SK-N-MC (cell line): ENCODE data around the gene MBOAT7.

ENCODE experiments used
- EZH2 ChIP-seq: fragments of 200-600 bp; sonication (generic); IDR thresholded peaks from one replicate; pipeline ENCODE4 v1.6.1; 2017; ENCODE audit warnings: antibody characterized with exemption
- FOXP2 ChIP-seq: optimal IDR thresholded peaks from 2 replicates; pipeline ENCODE3; 2011; ENCODE audit warnings: mild to moderate bottlenecking, moderate library complexity; ENCODE audit not compliant: insufficient read depth; ENCODE audit errors: extremely low read length, control extremely low read depth
- POLR2AphosphoS5 ChIP-seq: IDR thresholded peaks from 2 replicates; pipeline ENCODE4 v1.6.1; 2012; ENCODE audit warnings: mild to moderate bottlenecking, low read depth, low read length, borderline replicate concordance

DNA sequence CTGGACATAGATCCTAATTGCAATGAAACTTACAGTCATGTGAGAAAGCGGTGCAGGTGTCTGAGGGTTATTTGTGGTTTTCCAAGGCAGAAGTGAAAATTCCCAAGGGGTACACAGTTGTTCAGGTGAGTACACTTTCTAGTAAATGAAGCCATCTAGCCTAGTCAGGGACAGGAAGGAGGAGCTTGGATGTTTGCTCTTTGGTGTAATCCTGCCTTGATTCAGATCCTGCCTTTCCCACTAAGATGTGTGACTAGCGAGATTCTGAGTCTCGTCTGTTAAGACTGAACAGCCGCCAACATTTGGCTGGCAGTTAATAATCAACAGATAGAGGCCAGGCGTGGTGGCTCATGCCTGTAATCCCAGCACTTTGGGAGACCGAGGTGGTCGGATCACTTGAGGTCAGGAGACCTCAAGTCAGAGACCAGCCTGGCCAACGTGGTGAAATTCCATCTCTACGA lies 13.8 kb upstream of the MBOAT7 start:
- TF ChIP-seq EZH2 (no peak), POLR2AphosphoS5 (no peak), FOXP2 (no peak)
